Spleen (tissue), 11 donors: ENCODE data around the gene SGCA. TPM values are rescaled to one million over a fixed set of nuclear protein-coding genes. Genes with fewer than 3 reads are reported as not detected.

Experiments
- DNase-seq: peaks from one replicate; pipeline ENCODE4 v3.0.0-alpha.2; 2020
- H3K27ac ChIP-seq, 8 donors: fragments of 200-600 bp; sonication (generic) in 7 of 8; 1 replicate in 4 of 8; 2 replicates in 4 of 8; pipeline versions ENCODE4 v1.5.0 to v1.8.0; 2016 to 2021; ENCODE audit warnings: inconsistent platforms in 4 of 8, mild to moderate bottlenecking in 4 of 8, moderate library complexity in 1 of 8
- H3K27me3 ChIP-seq, 7 donors: fragments of 200-600 bp; sonication (generic) in 6 of 7; replicated peaks in 1 of 7; 1 replicate in 4 of 7; 2 replicates in 3 of 7; pipeline versions ENCODE4 v1.5.0 to v1.8.0; 2016 to 2021; ENCODE audit warnings: inconsistent platforms in 3 of 7, mild to moderate bottlenecking in 1 of 7
- H3K36me3 ChIP-seq, 6 donors: fragments of 200-600 bp; sonication (generic) in 5 of 6; 1 replicate in 4 of 6; 2 replicates in 2 of 6; pipeline versions ENCODE4 v1.5.0 to v1.8.0; 2016 to 2021; ENCODE audit warnings: inconsistent platforms in 2 of 6
- H3K4me1 ChIP-seq, 6 donors: fragments of 200-600 bp; sonication (generic) in 5 of 6; 1 replicate in 3 of 6; 2 replicates in 3 of 6; pipeline versions ENCODE4 v1.5.0 to v1.8.0; 2016 to 2021; ENCODE audit warnings: inconsistent platforms in 3 of 6
- H3K4me3 ChIP-seq, 8 donors: fragments of 200-600 bp; sonication (generic) in 7 of 8; 1 replicate in 4 of 8; 2 replicates in 4 of 8; pipeline versions ENCODE4 v1.5.0 to v1.8.0; 2016 to 2021; ENCODE audit warnings: inconsistent platforms in 4 of 8, mild to moderate bottlenecking in 4 of 8, moderate library complexity in 2 of 8
- H3K9me3 ChIP-seq, 8 donors: fragments of 200-600 bp; sonication (generic) in 7 of 8; 1 replicate in 4 of 8; 2 replicates in 4 of 8; pipeline versions ENCODE4 v1.5.0 to v1.8.0; 2016 to 2021; ENCODE audit warnings: inconsistent platforms in 4 of 8
- POLR2A ChIP-seq, 3 donors: fragments of 450-650 bp; IDR thresholded peaks; one replicate each; pipeline ENCODE4 v1.5.1; 2017; ENCODE audit warnings: antibody characterized with exemption in 3 of 3, mild to moderate bottlenecking in 1 of 3
- POLR2AphosphoS5 ChIP-seq, 3 donors: sonication (generic); formaldehyde crosslinking; IDR thresholded peaks; one replicate each; pipeline ENCODE4 v1.5.1; 2017; ENCODE audit warnings: antibody characterized with exemption in 3 of 3
- WGBS, 5 donors: extraction: QIAGEN DNeasy Blood & Tissue Kit in 3 of 5; methylation state at CpG; one replicate each; pipeline versions ENCODE4 v1.1.5 to v1.1.7; 2013 to 2018; 5-methylcytosine and 5-hydroxymethylcytosine counted together
- intact Hi-C: fragments of 100-400 bp; cut with DNase I; formaldehyde crosslinking; loops from one replicate; pipeline ENCODE4 v1.15.0; 2023; ENCODE audit warnings: low total_unique reads
- polyA plus RNA-seq, 3 donors: library from polyadenylated mRNA; stranded (reverse); fragments of 200-250 nt; gene quantifications; one replicate each; pipeline ENCODE4 v1.2.1, GENCODE V29; 2013
- total RNA-seq, 7 donors: library from RNA; depleted of rRNA in 3 of 7; stranded (reverse); fragments of >200 nt in 3 of 7; fragmentation: NEBNext Ultra II Directional in 4 of 7; extraction: Animal tissue kit (Norgen Biotek cat#: 25700) in 4 of 7; gene quantifications; one replicate each; pipeline versions ENCODE4 v1.1.0 to v1.2.1, GENCODE V29; 2016 to 2021
- TF ChIP-seq, protein P1 (sequence below), 11 experiments: fragments of 200-600 bp in 7 of 11; fragments of 450-650 bp in 4 of 11; sonication (generic) in 4 of 11; IDR thresholded peaks in 8 of 11; conservative IDR thresholded peaks in 3 of 11; 1 replicate in 7 of 11; 2 replicates in 4 of 11; pipeline versions ENCODE4 v1.4.0 to v1.8.0; 2016 to 2021; ENCODE audit warnings: antibody characterized with exemption in 11 of 11, inconsistent platforms in 4 of 11, mild to moderate bottlenecking in 1 of 11
- donor health status: healthy with polysubstance abuse.
- donor health status: DM: no; HTN: no; CAD: no; lungs with moderate emphysema.
- donor health status: DM: no; HTN: no; CAD: no.
- donor health status: Bipolar disorder and iron deficiency.
- donor health status: healthy.
- donor health status: DM: no; HTN: no; CAD: no.
- donor health status: DM: yes; HTN: yes; CAD: no.

The SGCA gene
- total and polyA plus RNA-seq, 10 donors, result 1.2 to 5.9 (median 3.7) TPM; not detected in 1

GRCh38 chr17:50161911-50162288, 3.9 kb upstream of the SGCA start:
- Histone ChIP-seq H3K4me3 (peak overlapping the region in 4 of 8 donors; percentile 52 to 70 (median 56)), H3K4me1 (peaks cover 4 to 52% (median 33%) of the 10 kb centered on the region in 6 donors), H3K27me3 (peaks cover 0 to 3% (median 0%) of the 10 kb centered on the region in 7 donors), H3K36me3 (no peaks in the 10 kb centered on the region), H3K9me3 (no peaks in the 10 kb centered on the region), H3K27ac (peak overlapping the region in 3 of 8 donors; percentile 64 to 71 (median 68))
- intact Hi-C loops, result no loop called here
- WGBS, 5 donors, result 62 to 76% (median 67%) methylated on average over 16 of the region's 16 CpGs
- TF ChIP-seq, protein P1, sequence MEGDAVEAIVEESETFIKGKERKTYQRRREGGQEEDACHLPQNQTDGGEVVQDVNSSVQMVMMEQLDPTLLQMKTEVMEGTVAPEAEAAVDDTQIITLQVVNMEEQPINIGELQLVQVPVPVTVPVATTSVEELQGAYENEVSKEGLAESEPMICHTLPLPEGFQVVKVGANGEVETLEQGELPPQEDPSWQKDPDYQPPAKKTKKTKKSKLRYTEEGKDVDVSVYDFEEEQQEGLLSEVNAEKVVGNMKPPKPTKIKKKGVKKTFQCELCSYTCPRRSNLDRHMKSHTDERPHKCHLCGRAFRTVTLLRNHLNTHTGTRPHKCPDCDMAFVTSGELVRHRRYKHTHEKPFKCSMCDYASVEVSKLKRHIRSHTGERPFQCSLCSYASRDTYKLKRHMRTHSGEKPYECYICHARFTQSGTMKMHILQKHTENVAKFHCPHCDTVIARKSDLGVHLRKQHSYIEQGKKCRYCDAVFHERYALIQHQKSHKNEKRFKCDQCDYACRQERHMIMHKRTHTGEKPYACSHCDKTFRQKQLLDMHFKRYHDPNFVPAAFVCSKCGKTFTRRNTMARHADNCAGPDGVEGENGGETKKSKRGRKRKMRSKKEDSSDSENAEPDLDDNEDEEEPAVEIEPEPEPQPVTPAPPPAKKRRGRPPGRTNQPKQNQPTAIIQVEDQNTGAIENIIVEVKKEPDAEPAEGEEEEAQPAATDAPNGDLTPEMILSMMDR (IDR thresholded peaks at IDR 0.05 in 8 of 11, conservative IDR thresholded peaks at IDR 0.05 in 3 of 11), result no peak
- TF ChIP-seq POLR2A (IDR thresholded peaks at IDR 0.05) (no peak), POLR2AphosphoS5 (IDR thresholded peaks at IDR 0.05) (no peak)
- DNase-seq, result peak; percentile 85

DNA sequence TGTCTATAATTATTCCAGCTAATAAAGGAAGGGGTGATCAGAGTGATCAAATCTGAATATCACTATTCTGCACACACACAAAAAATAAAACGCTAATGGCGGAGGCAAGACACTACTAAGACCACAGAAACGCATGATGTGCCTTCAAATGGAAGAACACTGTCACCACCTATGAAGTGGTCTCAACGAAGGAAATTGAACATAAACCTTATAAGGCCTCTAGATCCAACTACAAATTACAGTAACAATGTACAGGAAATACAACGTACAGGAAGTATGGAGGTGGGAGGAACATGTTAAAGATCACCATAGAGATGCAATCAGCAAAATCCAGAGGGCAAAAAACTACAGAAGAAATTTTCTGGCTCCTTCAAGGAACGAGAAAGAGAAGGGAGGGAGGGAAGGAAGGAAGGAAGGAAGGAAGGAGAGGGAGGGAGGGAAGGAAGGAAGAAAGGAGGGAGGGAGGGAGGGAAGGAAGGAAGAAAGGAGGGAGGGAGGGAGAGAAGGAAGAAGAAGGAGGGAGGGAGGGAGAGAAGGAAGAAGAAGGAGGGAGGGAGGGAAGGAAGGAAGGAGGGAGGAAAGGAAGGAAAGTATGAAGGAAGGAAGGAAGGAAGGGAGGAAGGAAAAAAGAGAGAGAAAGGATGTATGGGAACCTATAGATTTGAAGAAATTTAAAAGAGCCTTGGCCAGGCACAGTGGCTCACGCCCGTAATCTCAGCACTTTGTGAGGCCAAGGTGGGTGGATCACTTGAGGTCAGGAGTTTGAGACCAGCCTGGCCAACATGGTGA, 3.1 kb upstream of the SGCA start:
- intact Hi-C loops, result no loop called here
- no peak overlapping the region for H3K27ac ChIP-seq
- DNase-seq, result no peak
- H3K36me3 ChIP-seq, result no peaks in the 10 kb centered on the region
- no peak for TF ChIP-seq POLR2AphosphoS5 (IDR thresholded peaks at IDR 0.05)
- no peak for TF ChIP-seq POLR2A (IDR thresholded peaks at IDR 0.05)
- TF ChIP-seq, protein P1 (IDR thresholded peaks at IDR 0.05 in 8 of 11, conservative IDR thresholded peaks at IDR 0.05 in 3 of 11), result no peak
- no peak overlapping the region for H3K4me3 ChIP-seq
- 63 to 67% (median 65%) methylated on average over 8 of the region's 8 CpGs for WGBS, 5 donors
- H3K4me1 ChIP-seq, result peaks cover 4 to 50% (median 33%) of the 10 kb centered on the region in 6 donors
- no peaks in the 10 kb centered on the region for H3K9me3 ChIP-seq
- H3K27me3 ChIP-seq, result peaks cover 0 to 3% (median 0%) of the 10 kb centered on the region in 7 donors

DNA sequence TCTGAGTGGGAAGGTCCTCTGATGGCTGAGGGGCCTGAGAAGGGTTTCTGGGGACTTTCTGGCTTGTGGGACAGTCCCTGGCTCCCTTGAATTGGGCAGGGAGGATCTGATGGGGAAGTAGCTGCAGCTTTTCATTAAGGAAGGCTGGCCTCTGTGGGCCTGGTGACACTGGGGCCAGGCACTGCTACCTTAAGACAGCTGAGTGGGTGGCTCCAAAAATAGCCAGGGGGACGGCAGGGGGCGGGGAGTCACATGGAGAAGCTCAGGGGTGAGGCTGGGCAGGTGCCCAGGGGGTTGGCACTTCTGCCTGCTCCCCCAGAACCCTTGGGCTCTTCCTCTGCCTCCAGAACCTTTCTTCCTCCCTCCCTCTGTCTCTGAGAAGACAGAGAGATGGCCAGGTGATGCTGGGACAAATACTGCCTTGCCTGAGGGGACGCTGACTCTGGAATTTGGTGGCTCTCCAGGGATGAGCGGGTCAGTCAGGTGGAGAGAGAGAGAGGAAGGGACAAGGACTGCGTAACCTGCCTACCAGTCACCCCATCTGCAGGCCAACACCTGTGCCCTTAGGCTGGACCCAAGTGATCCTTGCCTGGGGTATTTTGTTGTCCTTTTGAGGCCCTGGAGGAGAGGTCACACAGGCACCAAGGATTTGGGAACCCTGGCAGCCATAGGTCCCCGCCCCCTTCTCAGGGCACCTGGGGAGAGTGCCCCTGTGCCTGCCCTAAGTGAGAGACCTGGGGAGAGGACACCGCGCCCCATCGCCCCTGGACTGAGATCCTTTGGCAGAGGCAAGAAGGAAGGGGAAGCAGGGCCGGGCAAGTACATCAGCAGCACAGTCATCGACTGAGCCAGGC, 1.7 kb upstream of the SGCA start:
- H3K9me3 ChIP-seq, result no peaks in the 10 kb centered on the region
- peaks cover 4 to 52% (median 39%) of the 10 kb centered on the region in 6 donors for H3K4me1 ChIP-seq
- peaks cover 0 to 9% (median 0%) of the 10 kb centered on the region in 7 donors for H3K27me3 ChIP-seq
- WGBS, 5 donors, result 69 to 77% (median 72%) methylated on average over 10 to 11 of the region's 11 CpGs
- H3K27ac ChIP-seq, result peak overlapping the region in 2 of 8 donors; percentile 3 to 53
- H3K4me3 ChIP-seq, result no peak overlapping the region
- no peaks in the 10 kb centered on the region for H3K36me3 ChIP-seq
- DNase-seq, result peak; percentile 85
- intact Hi-C loops, result no loop called here
- TF ChIP-seq POLR2AphosphoS5 (IDR thresholded peaks at IDR 0.05) (peak in 2 of 3 donors; percentile 13 to 41), POLR2A (IDR thresholded peaks at IDR 0.05) (no peak)

GRCh38 chr17:50164697-50164988, 1.2 kb upstream of the SGCA start:
- peaks cover 4 to 58% (median 43%) of the 10 kb centered on the region in 6 donors for H3K4me1 ChIP-seq
- no peaks in the 10 kb centered on the region for H3K36me3 ChIP-seq
- DNase-seq, result no peak
- TF ChIP-seq POLR2A (IDR thresholded peaks at IDR 0.05), result no peak
- TF ChIP-seq, protein P1 (IDR thresholded peaks at IDR 0.05 in 8 of 11, conservative IDR thresholded peaks at IDR 0.05 in 3 of 11), result no peak
- no peak for TF ChIP-seq POLR2AphosphoS5 (IDR thresholded peaks at IDR 0.05)
- no peaks in the 10 kb centered on the region for H3K9me3 ChIP-seq
- WGBS, 5 donors, result 91 to 97% (median 93%) methylated on average over 2 of the region's 2 CpGs
- no peak overlapping the region for H3K27ac ChIP-seq
- peaks cover 0 to 9% (median 0%) of the 10 kb centered on the region in 7 donors for H3K27me3 ChIP-seq
- intact Hi-C loops, result no loop called here
- no peak overlapping the region for H3K4me3 ChIP-seq
